Heart left ventricle (tissue), 16 donors: ENCODE results near the gene CACNA2D3. TPM values are rescaled to one million over a fixed set of nuclear protein-coding genes. Genes with fewer than 3 reads are reported as not detected.

Experiments used
- ATAC-seq, 4 donors: fragments of 200-7000 bp; cut with Tn5 transposase; one replicate each; pipeline ENCODE4 v1.9.1; 2020 to 2022; ENCODE audit warnings: moderate library complexity in 4 of 4, mild to moderate bottlenecking in 3 of 4, moderate number of reproducible peaks in 1 of 4
- DNase-seq, 5 donors: peaks; one replicate each; pipeline ENCODE4 v3.0.0-alpha.2; 2020
- H3K27ac ChIP-seq, 12 donors: fragments of 200-600 bp; sonication (generic) in 4 of 12; one replicate each; pipeline versions ENCODE4 v1.5.0 to v1.8.0; 2016 to 2022; ENCODE audit warnings: mild to moderate bottlenecking in 2 of 12
- H3K27me3 ChIP-seq, 9 donors: fragments of 200-600 bp; sonication (generic) in 2 of 9; one replicate each; pipeline versions ENCODE4 v1.5.1 to v1.8.0; 2016 to 2022; ENCODE audit warnings: mild to moderate bottlenecking in 3 of 9
- H3K36me3 ChIP-seq, 9 donors: fragments of 200-600 bp; sonication (generic) in 2 of 9; one replicate each; pipeline versions ENCODE4 v1.5.0 to v1.8.0; 2018 to 2022; ENCODE audit warnings: mild to moderate bottlenecking in 2 of 9
- H3K4me1 ChIP-seq, 12 donors: fragments of 200-600 bp; sonication (generic) in 4 of 12; one replicate each; pipeline versions ENCODE4 v1.5.0 to v1.8.0; 2016 to 2022; ENCODE audit warnings: mild to moderate bottlenecking in 3 of 12
- H3K4me3 ChIP-seq, 12 donors: fragments of 200-600 bp; sonication (generic) in 4 of 12; one replicate each; pipeline versions ENCODE4 v1.5.0 to v1.8.0; 2017 to 2022; ENCODE audit warnings: mild to moderate bottlenecking in 9 of 12, moderate library complexity in 4 of 12
- H3K9me3 ChIP-seq, 12 donors: fragments of 200-600 bp; sonication (generic) in 4 of 12; one replicate each; pipeline versions ENCODE4 v1.5.0 to v1.8.0; 2016 to 2022; ENCODE audit warnings: mild to moderate bottlenecking in 1 of 12
- CTCF ChIP-seq, 12 donors: fragments of 200-600 bp; sonication (generic) in 4 of 12; IDR thresholded peaks; one replicate each; pipeline versions ENCODE4 v1.5.0 to v1.8.0; 2018 to 2022; ENCODE audit warnings: antibody characterized with exemption in 12 of 12, mild to moderate bottlenecking in 5 of 12
- POLR2A ChIP-seq, 2 donors: fragments of 450-650 bp; IDR thresholded peaks; one replicate each; pipeline ENCODE4 v1.6.1; 2017; ENCODE audit warnings: antibody characterized with exemption in 2 of 2, mild to moderate bottlenecking in 2 of 2, moderate library complexity in 2 of 2
- WGBS, 4 donors: extraction: QIAGEN DNeasy Blood & Tissue Kit in 2 of 4; methylation state at CpG; one replicate each; pipeline versions ENCODE4 v1.1.5 to v1.1.7; 2013 to 2018; 5-methylcytosine and 5-hydroxymethylcytosine counted together
- intact Hi-C, 10 donors: fragments of 100-400 bp; cut with DNase I; formaldehyde crosslinking; loops; one replicate each; pipeline versions ENCODE4 v1.11.1 to v1.14.2; 2022
- polyA plus RNA-seq, 2 donors: library from polyadenylated mRNA; stranded (reverse); fragments of 200-250 nt; gene quantifications; one replicate each; pipeline ENCODE4 v1.2.3, GENCODE V29; 2013
- total RNA-seq, 9 donors: library from RNA; depleted of rRNA in 2 of 9; stranded (reverse); fragments of >200 nt in 2 of 9; fragmentation: NEBNext Ultra II Directional in 3 of 9; extraction: Animal tissue kit (Norgen Biotek cat#: 25700) in 3 of 9; gene quantifications; one replicate each; pipeline versions ENCODE4 v1.1.0 to v1.2.4, GENCODE V29; 2016 to 2023
- donor health status: ischemic (EF 13 %, LVEDD 7.1; RV severe dilation, severe dysfunction).
- donor health status: healthy with polysubstance abuse.
- donor health status: DM: no; HTN: yes; CAD: no.
- donor health status: DM: no; HTN: no; CAD: no.
- donor health status: ischemic (EF 25% LVEDD 6.9; RV normal size, moderate dysfunction).
- donor health status: ischemic (EF 25% LVEDD 5.7; RV mildly dilated, moderate dysfunction).
- donor health status: healthy.
- donor health status: DM: yes; HTN: yes; CAD: no.
- donor health status: ischemic (EF 35%, LVEDD 5.7; RV mildly dilated, moderate dysfunction).
- donor health status: nonischemic (EF 11% LVEDD 7.7; RV severe dilation, severe dysfunction).
- donor health status: DM: yes; HTN: yes; CAD: no.
- donor health status: PGD.
- donor health status: ischemic (EF 29% LVEDD 5.4; RV normal size, mild dysfunction).
- donor health status: nonischemic (EF 23%, LVEDD 6.1; RV moderate dilation, normal function).

The CACNA2D3 gene
- total and polyA plus RNA-seq, 11 donors = 0.17 to 25.1 (median 12.8) TPM

- H3K27ac ChIP-seq = no peak overlapping the region
- DNase-seq = no peak
- H3K4me3 ChIP-seq = no peak overlapping the region
- 79 to 89% (median 85%) methylated on average over 3 of the region's 3 CpGs for WGBS, 4 donors
- intact Hi-C loops = no loop called here
- ATAC-seq = no peak
- H3K27me3 ChIP-seq = no peaks in the 10 kb centered on the region
- TF ChIP-seq POLR2A (IDR thresholded peaks at IDR 0.05) = no peak
- TF ChIP-seq CTCF (IDR thresholded peaks at IDR 0.05) = no peak
- H3K4me1 ChIP-seq = peaks cover 0 to 9% (median 0%) of the 10 kb centered on the region in 12 donors
- no peaks in the 10 kb centered on the region for H3K9me3 ChIP-seq
- no peaks in the 10 kb centered on the region for H3K36me3 ChIP-seq
Observed at GRCh38 chr3:54668236-54668635, 545.9 kb downstream of the CACNA2D3 start.

GRCh38 chr3:54670201-54671000 lies 548.0 kb downstream of the CACNA2D3 start:
- intact Hi-C loops = no loop called here
- no peak overlapping the region for H3K27ac ChIP-seq
- no peak for ATAC-seq
- H3K4me3 ChIP-seq = no peak overlapping the region
- 76 to 86% (median 79%) methylated on average over 8 of the region's 8 CpGs for WGBS, 4 donors
- no peaks in the 10 kb centered on the region for H3K9me3 ChIP-seq
- H3K4me1 ChIP-seq = peaks cover 0 to 9% (median 0%) of the 10 kb centered on the region in 12 donors
- DNase-seq = no peak
- H3K36me3 ChIP-seq = no peaks in the 10 kb centered on the region
- H3K27me3 ChIP-seq = no peaks in the 10 kb centered on the region
- TF ChIP-seq CTCF (IDR thresholded peaks at IDR 0.05) (no peak), POLR2A (IDR thresholded peaks at IDR 0.05) (no peak)

- Histone ChIP-seq H3K27ac (no peak overlapping the region), H3K4me1 (peaks cover 0 to 9% (median 0%) of the 10 kb centered on the region in 12 donors), H3K9me3 (no peaks in the 10 kb centered on the region), H3K27me3 (no peaks in the 10 kb centered on the region), H3K4me3 (no peak overlapping the region), H3K36me3 (no peaks in the 10 kb centered on the region)
- intact Hi-C loops = no loop called here
- ATAC-seq (no peak), DNase-seq (no peak)
- WGBS, 4 donors = 13 to 30% (median 25%) methylated on average over 2 of the region's 2 CpGs
- TF ChIP-seq CTCF (IDR thresholded peaks at IDR 0.05) (no peak), POLR2A (IDR thresholded peaks at IDR 0.05) (no peak)
Observed at GRCh38 chr3:54671511-54671910, 549.2 kb downstream of the CACNA2D3 start.

GRCh38 chr3:54676087-54676486 lies 553.7 kb downstream of the CACNA2D3 start:
- DNase-seq (no peak), ATAC-seq (no peak)
- H3K4me1 ChIP-seq = peaks cover 0 to 5% (median 0%) of the 10 kb centered on the region in 12 donors
- no peak overlapping the region for H3K27ac ChIP-seq
- WGBS, 4 donors = 82 to 87% (median 84%) methylated on average over 5 of the region's 5 CpGs
- intact Hi-C loops = no loop called here
- no peaks in the 10 kb centered on the region for H3K27me3 ChIP-seq
- no peaks in the 10 kb centered on the region for H3K9me3 ChIP-seq
- H3K4me3 ChIP-seq = no peak overlapping the region
- no peaks in the 10 kb centered on the region for H3K36me3 ChIP-seq
- TF ChIP-seq POLR2A (IDR thresholded peaks at IDR 0.05) = no peak
- no peak for TF ChIP-seq CTCF (IDR thresholded peaks at IDR 0.05)
